ENCODE results near the gene KRTAP20-1.
A peak's percentile ranks its signal among the peaks of the same experiment; 100 is the strongest.

KRTAP20-1 gene

GRCh38 chr21:30605968-30606367, 10.3 kb upstream of the KRTAP20-1 start:
- H3K36me3 ChIP-seq: no peaks in the 10 kb centered on the region
- no peak overlapping the region for H3K27ac ChIP-seq
- no peaks in the 10 kb centered on the region for H4K20me1 ChIP-seq
- H3K4me3 ChIP-seq: no peak overlapping the region
- H3K9ac ChIP-seq: no peak overlapping the region
- H3K4me2 ChIP-seq: no peak overlapping the region
- H3K9me3 ChIP-seq (replicated peaks in 1 of 11): 0 out of 22 replicates have a peak, but pooled peaks cover 0 to 3% (median 0%) of the 10 kb centered on the region in 11 experiments
- H3K4me1 ChIP-seq: no peaks in the 10 kb centered on the region
- TF ChIP-seq Cebpa-rat (IDR thresholded peaks at IDR 0.05): no peak
- no peaks in the 10 kb centered on the region for H3K27me3 ChIP-seq

- Histone ChIP-seq H3K27ac (no peak overlapping the region), H3K27me3 (no peaks in the 10 kb centered on the region), H3K4me2 (no peak overlapping the region), H3K4me3 (no peak overlapping the region), H3K9me3 (replicated peaks in 1 of 11) (no peaks in the 10 kb centered on the region), H4K20me1 (no peaks in the 10 kb centered on the region), H3K4me1 (no peaks in the 10 kb centered on the region), H3K36me3 (no peaks in the 10 kb centered on the region), H3K9ac (no peak overlapping the region)
- no peak for TF ChIP-seq Cebpa-rat (IDR thresholded peaks at IDR 0.05)
Observed at GRCh38 chr21:30612132-30612531, 4.1 kb upstream of the KRTAP20-1 start.

- Histone ChIP-seq H3K9ac (no peak within 1 kb of the TSS), H3K4me1 (no peaks in the 10 kb centered on the region), H3K4me3 (no peak within 1 kb of the TSS), H3K27me3 (no peaks in the 10 kb centered on the region), H3K27ac (no peak within 1 kb of the TSS), H4K20me1 (no peaks in the 10 kb centered on the region), H3K4me2 (no peak within 1 kb of the TSS), H3K36me3 (no peaks in the 10 kb centered on the region), H3K9me3 (replicated peaks in 1 of 11) (no peaks in the 10 kb centered on the region)
- no peak for TF ChIP-seq Cebpa-rat (IDR thresholded peaks at IDR 0.05)
Observed at GRCh38 chr21:30613836-30614235, 2.4 kb upstream of the KRTAP20-1 start, which contains the start of gene KRTAP6-1. Gene KRTAP6-1 (minus strand): TSS chr21:30613930. CDS start chr21:30613904, 26 bp downstream.

- Histone ChIP-seq H3K27ac (no peak overlapping the region), H3K4me3 (no peak overlapping the region), H3K4me2 (no peak overlapping the region), H3K9ac (no peak overlapping the region), H3K36me3 (no peaks in the 10 kb centered on the region), H3K27me3 (no peaks in the 10 kb centered on the region), H3K4me1 (peaks cover 0 to 7% (median 0%) of the 10 kb centered on the region in 10 experiments; a peak in 4 of 20 replicates), H4K20me1 (no peaks in the 10 kb centered on the region), H3K9me3 (replicated peaks in 1 of 11) (no peaks in the 10 kb centered on the region)
- TF ChIP-seq Cebpa-rat (IDR thresholded peaks at IDR 0.05): no peak
Observed at GRCh38 chr21:30615199-30615598, 1.0 kb upstream of the KRTAP20-1 start.

- Histone ChIP-seq H3K4me1 (peaks cover 0 to 13% (median 0%) of the 10 kb centered on the region in 10 experiments; a peak in 4 of 20 replicates), H3K9me3 (replicated peaks in 1 of 11) (peaks cover 3 to 10% (median 3%) of the 10 kb centered on the region in 11 experiments; a peak in 14 of 22 replicates), H3K27ac (no peak overlapping the region), H3K4me2 (peak overlapping the region in 2 of 11 experiments; percentile 14 to 33; a peak in 1 of 22 replicates), H3K9ac (no peak overlapping the region), H4K20me1 (no peaks in the 10 kb centered on the region), H3K36me3 (no peaks in the 10 kb centered on the region), H3K4me3 (no peak overlapping the region), H3K27me3 (no peaks in the 10 kb centered on the region)
- no peak for TF ChIP-seq Cebpa-rat (IDR thresholded peaks at IDR 0.05)
Observed at GRCh38 chr21:30620080-30620479, 3.9 kb downstream of the KRTAP20-1 start.

- Histone ChIP-seq H3K27ac (no peak within 1 kb of the TSS), H3K4me3 (no peak within 1 kb of the TSS), H3K27me3 (no peaks in the 10 kb centered on the region), H3K36me3 (no peaks in the 10 kb centered on the region), H3K9me3 (replicated peaks in 1 of 11) (peaks cover 7 to 14% (median 8%) of the 10 kb centered on the region in 11 experiments; a peak in 15 of 22 replicates), H3K4me2 (peak within 1 kb of the TSS in 2 of 11 experiments; percentile 33 to 35; a peak in 3 of 22 replicates), H3K4me1 (peaks cover 0 to 13% (median 0%) of the 10 kb centered on the region in 10 experiments; a peak in 4 of 20 replicates), H4K20me1 (no peaks in the 10 kb centered on the region), H3K9ac (no peak within 1 kb of the TSS)
- TF ChIP-seq Cebpa-rat (IDR thresholded peaks at IDR 0.05): no peak
Observed at GRCh38 chr21:30620522-30620921, 4.3 kb downstream of the KRTAP20-1 start, which contains the start of gene KRTAP20-4. Gene KRTAP20-4 (plus strand): TSS chr21:30620627.

- Histone ChIP-seq H3K4me2 (no peak overlapping the region), H3K36me3 (no peaks in the 10 kb centered on the region), H3K9me3 (replicated peaks in 1 of 11) (peaks cover 7 to 15% (median 9%) of the 10 kb centered on the region in 11 experiments; a peak in 15 of 22 replicates), H3K4me1 (peaks cover 0 to 13% (median 0%) of the 10 kb centered on the region in 10 experiments; a peak in 4 of 20 replicates), H3K9ac (no peak overlapping the region), H3K4me3 (no peak overlapping the region), H3K27me3 (no peaks in the 10 kb centered on the region), H3K27ac (no peak overlapping the region), H4K20me1 (no peaks in the 10 kb centered on the region)
- no peak for TF ChIP-seq Cebpa-rat (IDR thresholded peaks at IDR 0.05)
Observed at GRCh38 chr21:30623362-30623761, 7.1 kb downstream of the KRTAP20-1 start.

- TF ChIP-seq Cebpa-rat (IDR thresholded peaks at IDR 0.05): no peak
- no peaks in the 10 kb centered on the region for H3K36me3 ChIP-seq
- peaks cover 7 to 15% (median 9%) of the 10 kb centered on the region in 11 experiments; a peak in 15 of 22 replicates for H3K9me3 ChIP-seq (replicated peaks in 1 of 11)
- H3K27me3 ChIP-seq: no peaks in the 10 kb centered on the region
- no peak overlapping the region for H3K9ac ChIP-seq
- H3K4me2 ChIP-seq: no peak overlapping the region
- H3K27ac ChIP-seq: no peak overlapping the region
- no peak overlapping the region for H3K4me3 ChIP-seq
- H3K4me1 ChIP-seq: peaks cover 0 to 1% (median 0%) of the 10 kb centered on the region in 10 experiments; a peak in 3 of 20 replicates
- H4K20me1 ChIP-seq: no peaks in the 10 kb centered on the region
Observed at GRCh38 chr21:30625449-30626165, 9.4 kb downstream of the KRTAP20-1 start.

GRCh38 chr21:30628109-30628508, 11.9 kb downstream of the KRTAP20-1 start:
- no peaks in the 10 kb centered on the region for H3K4me1 ChIP-seq

More at GRCh38 chr21:30628109-30628508, 11.9 kb downstream of the KRTAP20-1 start:
- no peak overlapping the region for H3K4me2 ChIP-seq
- H3K27ac ChIP-seq: no peak overlapping the region
- no peaks in the 10 kb centered on the region for H3K36me3 ChIP-seq
- peaks cover 7 to 15% (median 9%) of the 10 kb centered on the region in 11 experiments; a peak in 15 of 22 replicates for H3K9me3 ChIP-seq (replicated peaks in 1 of 11)
- H3K27me3 ChIP-seq: no peaks in the 10 kb centered on the region
- H3K4me3 ChIP-seq: no peak overlapping the region
- no peak overlapping the region for H3K9ac ChIP-seq
- no peaks in the 10 kb centered on the region for H4K20me1 ChIP-seq
- TF ChIP-seq Cebpa-rat (IDR thresholded peaks at IDR 0.05): no peak

Measured in BLaER1 treated with 17β-estradiol and CSF1 and Interleukin-3, amounts not matched to agents 10 nM and 100 nM (cell line).